Type B pancreatic cell (in vitro differentiated cells): Measurements from ENCODE around the gene DMTF1. TPM values are rescaled to one million over a fixed set of nuclear protein-coding genes. Genes with fewer than 3 reads are reported as not detected.

ENCODE experiments used
- DNase-seq: peaks from one replicate; pipeline ENCODE4 v3.0.0; 2021; ENCODE audit warnings: mixed read lengths; ENCODE audit not compliant: unreplicated experiment; ENCODE audit errors: extremely low spot score
- H3K27ac Mint-ChIP-seq: 2 replicates; pipeline ENCODE4 v1.8.0; 2021; ENCODE audit warnings: mild to moderate bottlenecking, mixed read lengths
- H3K27me3 Mint-ChIP-seq: 2 replicates; pipeline ENCODE4 v1.8.0; 2021; ENCODE audit warnings: mixed read lengths
- H3K36me3 Mint-ChIP-seq: 2 replicates; pipeline ENCODE4 v1.8.0; 2021; ENCODE audit warnings: mixed read lengths
- H3K4me1 Mint-ChIP-seq: one replicate; pipeline ENCODE4 v1.8.0; 2021; ENCODE audit warnings: mixed read lengths; ENCODE audit not compliant: unreplicated experiment
- H3K4me3 Mint-ChIP-seq: 2 replicates; pipeline ENCODE4 v1.8.0; 2021; ENCODE audit warnings: mild to moderate bottlenecking, mixed read lengths
- H3K9me3 Mint-ChIP-seq: 2 replicates; pipeline ENCODE4 v1.8.0; 2021; ENCODE audit warnings: mixed read lengths
- CTCF ChIP-seq: fragments of 200-600 bp; sonication (generic); conservative IDR thresholded peaks from 2 replicates; pipeline ENCODE4 v1.5.0; 2021; ENCODE audit warnings: antibody characterized with exemption, mild to moderate bottlenecking
- total RNA-seq: library from RNA; stranded (reverse); gene quantifications from 2 replicates; pipeline ENCODE4 v1.2.1, GENCODE V29; 2021; ENCODE audit warnings: low replicate concordance

DMTF1 gene
- total RNA-seq, 1 donor from 2014 or later = 103 TPM

GRCh38 chr7:87123105-87123504 is 29.1 kb upstream of the DMTF1 start:
- no peaks in the 10 kb centered on the region for H3K27me3 Mint-ChIP-seq
- no peaks in the 10 kb centered on the region for H3K9me3 Mint-ChIP-seq
- H3K4me1 Mint-ChIP-seq = no peaks in the 10 kb centered on the region
- no peak overlapping the region for H3K4me3 Mint-ChIP-seq
- no peak for DNase-seq
- H3K36me3 Mint-ChIP-seq = no peaks in the 10 kb centered on the region
- no peak for TF ChIP-seq CTCF
- no peak overlapping the region for H3K27ac Mint-ChIP-seq

DNA sequence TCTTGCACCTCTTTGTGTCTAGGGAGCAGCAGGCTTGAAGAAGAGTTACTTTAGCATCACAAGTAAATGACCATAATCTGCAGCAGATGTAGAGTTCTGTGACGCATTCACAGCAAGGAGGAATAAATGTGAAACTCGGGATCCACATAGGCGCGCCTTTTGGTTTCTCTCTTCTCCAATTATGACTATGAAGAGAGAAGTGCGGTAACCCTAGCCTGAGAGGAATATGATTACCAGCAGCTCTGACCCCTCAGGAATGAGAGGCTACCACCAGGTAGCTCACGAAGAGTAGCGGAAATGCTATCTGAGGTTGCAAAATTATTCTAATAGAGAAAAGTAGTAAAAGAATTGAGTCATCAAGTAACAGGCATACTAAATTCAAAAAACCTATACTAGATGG is 25.2 kb upstream of the DMTF1 start:
- no peaks in the 10 kb centered on the region for H3K4me1 Mint-ChIP-seq
- no peak for TF ChIP-seq CTCF
- H3K4me3 Mint-ChIP-seq = no peak overlapping the region
- DNase-seq = no peak
- H3K27me3 Mint-ChIP-seq = no peaks in the 10 kb centered on the region
- H3K9me3 Mint-ChIP-seq = no peaks in the 10 kb centered on the region
- H3K27ac Mint-ChIP-seq = no peak overlapping the region
- H3K36me3 Mint-ChIP-seq = no peaks in the 10 kb centered on the region

DNA sequence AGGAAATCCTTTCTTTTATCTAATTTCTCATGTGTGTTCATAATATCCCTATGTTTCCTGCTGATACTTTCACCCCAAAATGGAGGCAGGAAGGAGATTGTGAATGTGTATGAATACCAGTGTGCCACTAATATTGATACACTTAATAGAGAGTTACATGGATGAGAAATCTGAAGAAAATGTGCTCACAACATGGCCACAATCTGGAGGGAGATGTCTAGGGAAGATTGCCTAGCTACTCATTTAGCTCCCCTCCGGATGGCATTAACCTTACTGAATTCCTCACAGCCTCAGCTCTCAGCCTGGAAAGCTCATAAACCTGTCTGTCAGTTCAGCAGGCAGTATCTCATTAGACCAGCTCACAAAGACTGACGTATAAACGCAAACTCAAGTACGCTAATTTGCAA is 23.4 kb upstream of the DMTF1 start:
- TF ChIP-seq CTCF = no peak
- no peaks in the 10 kb centered on the region for H3K9me3 Mint-ChIP-seq
- H3K27me3 Mint-ChIP-seq = no peaks in the 10 kb centered on the region
- no peaks in the 10 kb centered on the region for H3K36me3 Mint-ChIP-seq
- H3K4me1 Mint-ChIP-seq = no peaks in the 10 kb centered on the region
- no peak overlapping the region for H3K27ac Mint-ChIP-seq
- H3K4me3 Mint-ChIP-seq = no peak overlapping the region
- DNase-seq = no peak

- H3K27me3 Mint-ChIP-seq = no peaks in the 10 kb centered on the region
- no peak for DNase-seq
- H3K27ac Mint-ChIP-seq = no peak overlapping the region
- no peak overlapping the region for H3K4me3 Mint-ChIP-seq
- H3K36me3 Mint-ChIP-seq = no peaks in the 10 kb centered on the region
- H3K4me1 Mint-ChIP-seq = no peaks in the 10 kb centered on the region
- TF ChIP-seq CTCF = no peak
- no peaks in the 10 kb centered on the region for H3K9me3 Mint-ChIP-seq
Observed at GRCh38 chr7:87129332-87129731, 22.9 kb upstream of the DMTF1 start.

GRCh38 chr7:87129848-87130247 is 22.4 kb upstream of the DMTF1 start:
- no peak overlapping the region for H3K4me3 Mint-ChIP-seq
- DNase-seq = no peak
- TF ChIP-seq CTCF = no peak
- H3K4me1 Mint-ChIP-seq = no peaks in the 10 kb centered on the region
- no peak overlapping the region for H3K27ac Mint-ChIP-seq
- H3K36me3 Mint-ChIP-seq = no peaks in the 10 kb centered on the region
- H3K9me3 Mint-ChIP-seq = no peaks in the 10 kb centered on the region
- H3K27me3 Mint-ChIP-seq = no peaks in the 10 kb centered on the region

DNA sequence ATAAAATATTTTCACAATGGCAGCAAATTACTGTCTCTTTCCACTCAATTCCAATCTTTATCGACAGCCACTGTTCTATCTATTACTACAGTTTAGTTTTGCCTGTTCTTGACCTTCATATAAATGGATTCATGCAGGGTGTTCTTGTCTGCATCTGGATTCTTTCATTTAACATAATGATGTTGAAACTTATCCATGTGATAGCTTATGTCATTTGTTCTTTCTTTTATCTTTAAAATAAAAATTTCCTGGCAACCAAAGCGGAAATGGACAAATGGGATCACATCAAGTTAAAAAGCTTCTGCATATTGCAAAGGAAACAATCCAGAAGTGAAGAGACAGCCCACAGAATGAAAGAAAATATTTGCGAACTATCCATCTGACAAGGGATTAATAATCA is 20.5 kb upstream of the DMTF1 start:
- Mint-ChIP-seq H3K36me3 (no peaks in the 10 kb centered on the region), H3K9me3 (no peaks in the 10 kb centered on the region), H3K27me3 (no peaks in the 10 kb centered on the region), H3K4me1 (no peaks in the 10 kb centered on the region), H3K4me3 (no peak overlapping the region), H3K27ac (no peak overlapping the region)
- no peak for DNase-seq
- no peak for TF ChIP-seq CTCF
